Aorta (tissue), 5 donors: ENCODE measurements around the gene SNX13. TPM values are rescaled to one million over a fixed set of nuclear protein-coding genes. Genes with fewer than 3 reads are reported as not detected.
"Not testable (repeated sequence)": the region's sequence is repeated elsewhere in the genome, so short reads cannot be mapped to it uniquely, and the experiment has no call there.

Source experiments
- ATAC-seq: fragments of 200-7000 bp; cut with Tn5 transposase; one replicate; pipeline ENCODE4 v1.9.1; 2022; ENCODE audit warnings: moderate library complexity; ENCODE audit not compliant: low FRiP score
- DNase-seq, 2 donors: peaks; one replicate each; pipeline ENCODE4 v3.0.0-alpha.2; 2020
- H3K27ac ChIP-seq, 2 donors: one replicate each; pipeline ENCODE4 v1.5.1; 2013; ENCODE audit warnings: low read length in 2 of 2, mild to moderate bottlenecking in 2 of 2, moderate library complexity in 2 of 2, control low read depth in 1 of 2, inconsistent platforms in 1 of 2, low read depth in 1 of 2
- H3K27me3 ChIP-seq, 2 donors: one replicate each; pipeline ENCODE4 v1.6.1; 2013; ENCODE audit warnings: control low read depth in 1 of 2, low read length in 1 of 2, mild to moderate bottlenecking in 1 of 2, moderate library complexity in 1 of 2; ENCODE audit not compliant: insufficient read depth in 2 of 2, control insufficient read depth in 1 of 2
- H3K36me3 ChIP-seq, 2 donors: one replicate each; pipeline ENCODE4 v1.6.1; 2013; ENCODE audit warnings: control low read depth in 1 of 2, low read length in 1 of 2, mild to moderate bottlenecking in 1 of 2; ENCODE audit not compliant: insufficient read depth in 2 of 2, control insufficient read depth in 1 of 2
- H3K4me1 ChIP-seq, 2 donors: one replicate each; pipeline ENCODE4 v1.6.1; 2013; ENCODE audit warnings: low read length in 2 of 2, control low read depth in 1 of 2, mild to moderate bottlenecking in 1 of 2, moderate library complexity in 1 of 2; ENCODE audit not compliant: insufficient read depth in 2 of 2, control insufficient read depth in 1 of 2
- H3K4me3 ChIP-seq, 2 donors: one replicate each; pipeline ENCODE4 v1.5.1; 2013; ENCODE audit warnings: low read length in 2 of 2, control low read depth in 1 of 2, mild to moderate bottlenecking in 1 of 2
- H3K9me3 ChIP-seq: one replicate; pipeline ENCODE4 v1.6.1; 2013; ENCODE audit warnings: mild to moderate bottlenecking, low read length; ENCODE audit not compliant: control insufficient read depth
- WGBS, 2 donors: extraction: QIAGEN DNeasy Blood & Tissue Kit; methylation state at CpG; one replicate each; pipeline ENCODE4 v1.1.7; 2013; 5-methylcytosine and 5-hydroxymethylcytosine counted together
- intact Hi-C, 2 donors: fragments of 100-400 bp; cut with DNase I; formaldehyde crosslinking; loops; one replicate each; pipeline versions ENCODE4 v1.14.2 to v1.15.0; 2022
- polyA plus RNA-seq, 2 donors: library from polyadenylated mRNA; stranded (reverse); fragments of 200-250 nt; gene quantifications; one replicate each; pipeline ENCODE4 v1.2.3, GENCODE V29; 2013
- total RNA-seq, 2 donors: library from RNA; stranded (reverse); fragmentation: NEBNext Ultra II Directional; extraction: Animal tissue kit (Norgen Biotek cat#: 25700); gene quantifications; one replicate each; pipeline ENCODE4 v1.2.1, GENCODE V29; 2021
- donor health status: healthy with polysubstance abuse.
- donor health status: Bipolar disorder and iron deficiency.
- donor health status: DM: no; HTN: no; CAD: no.
- donor health status: DM: no; HTN: no; CAD: no.
- donor health status: DM: yes; HTN: yes; CAD: no.

Gene SNX13
- total and polyA plus RNA-seq, 4 donors = 9.4 to 52.0 (median 27.6) TPM

DNA sequence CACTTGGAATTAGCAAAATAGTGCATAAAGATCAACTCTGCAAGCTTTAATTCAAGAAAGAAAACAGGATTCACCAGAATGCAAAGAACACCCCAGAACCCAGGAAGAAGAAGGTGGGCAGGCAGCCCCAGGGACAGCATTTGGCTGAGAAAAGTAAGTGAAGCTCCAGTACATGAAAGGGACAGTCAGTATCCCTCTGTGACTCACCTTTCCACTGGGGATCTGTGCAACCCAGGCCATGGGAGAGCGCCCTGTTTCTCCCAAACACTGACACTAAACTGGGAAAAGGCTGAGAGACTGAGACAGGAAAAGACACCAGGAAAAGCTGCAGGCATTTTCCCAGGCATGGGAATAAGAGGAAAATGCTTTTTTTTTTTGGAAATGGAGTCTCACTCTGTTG lies 28.2 kb downstream of the SNX13 start:
- no peak overlapping the region for H3K4me3 ChIP-seq
- DNase-seq = no peak
- no peak for ATAC-seq
- H3K27ac ChIP-seq = no peak overlapping the region
- no peaks in the 10 kb centered on the region for H3K27me3 ChIP-seq
- H3K4me1 ChIP-seq = no peaks in the 10 kb centered on the region
- H3K36me3 ChIP-seq = no peaks in the 10 kb centered on the region
- intact Hi-C loops = no loop called here
- 59 to 95% methylated on average over 1 of the region's 1 CpG for WGBS, 2 donors
- no peaks in the 10 kb centered on the region for H3K9me3 ChIP-seq

DNA sequence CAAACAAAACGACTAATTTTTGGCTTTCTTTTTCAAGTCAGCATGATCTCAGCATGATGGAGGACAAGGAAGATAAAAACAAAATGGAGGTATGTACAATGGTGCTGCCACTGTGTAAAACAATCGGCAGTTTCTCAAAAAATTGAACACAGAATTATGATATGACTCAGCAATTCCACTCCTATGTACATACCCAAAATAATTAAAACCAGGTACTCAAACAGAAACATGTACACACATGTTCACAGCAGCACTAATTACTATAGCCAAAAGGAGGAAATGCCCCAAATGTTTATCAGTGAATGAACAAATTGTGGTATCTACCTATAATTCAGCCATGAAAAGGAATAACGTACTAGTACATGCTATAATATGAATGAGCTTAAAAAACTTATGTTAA lies 29.9 kb downstream of the SNX13 start:
- Histone ChIP-seq H3K4me3 (no peak overlapping the region), H3K9me3 (no peaks in the 10 kb centered on the region), H3K27me3 (no peaks in the 10 kb centered on the region), H3K36me3 (no peaks in the 10 kb centered on the region), H3K27ac (no peak overlapping the region), H3K4me1 (no peaks in the 10 kb centered on the region)
- ATAC-seq (no peak), DNase-seq (no peak)
- 97 to 98% methylated on average over 3 of the region's 3 CpGs for WGBS, 2 donors
- intact Hi-C loops = no loop called here

DNA sequence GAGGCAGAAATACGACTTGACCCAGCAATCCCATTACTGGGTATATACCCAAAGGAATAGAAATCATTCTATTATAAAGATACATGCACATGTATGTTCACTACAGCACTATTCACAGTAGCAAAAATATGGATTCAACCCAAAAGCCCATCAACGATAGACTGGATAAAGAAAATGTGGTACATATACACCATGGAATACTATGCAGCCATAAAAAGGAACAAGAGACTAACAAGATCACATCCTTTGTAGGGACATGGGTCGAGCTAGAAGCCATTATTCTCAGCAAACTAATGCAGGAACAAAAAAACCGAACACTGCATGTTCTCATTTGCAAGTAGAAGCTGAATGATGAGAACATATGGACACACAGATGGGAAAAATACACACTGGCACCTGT lies 31.0 kb downstream of the SNX13 start:
- H3K9me3 ChIP-seq, H3K27me3 ChIP-seq, H3K4me1 ChIP-seq, ATAC-seq, H3K4me3 ChIP-seq, H3K27ac ChIP-seq, intact Hi-C loops, H3K36me3 ChIP-seq, DNase-seq: not testable (repeated sequence)
- 96 to 97% methylated on average over 4 of the region's 4 CpGs for WGBS, 2 donors

DNA sequence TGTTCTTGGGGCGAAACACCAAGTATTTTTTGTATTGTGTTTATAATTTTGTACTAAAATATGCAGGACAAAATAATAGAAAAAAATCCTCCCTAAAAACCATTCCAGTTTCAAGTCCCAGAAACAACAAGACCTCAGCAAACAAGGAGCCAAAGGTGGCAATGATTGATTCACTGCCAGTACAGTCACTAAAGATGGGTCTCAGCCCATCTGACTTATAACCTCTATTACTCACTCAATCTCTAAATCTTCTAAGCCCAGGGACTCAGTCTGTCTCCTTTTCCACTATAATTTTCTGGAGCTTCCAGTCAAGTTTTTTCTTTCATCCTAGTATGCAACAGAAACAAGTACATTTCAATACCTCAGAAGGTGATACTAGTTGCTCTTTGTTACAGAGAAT lies 33.3 kb downstream of the SNX13 start:
- peaks cover 0 to 7% of the 10 kb centered on the region in 2 donors for H3K4me1 ChIP-seq
- no peak overlapping the region for H3K4me3 ChIP-seq
- DNase-seq (no peak), ATAC-seq (no peak)
- no peaks in the 10 kb centered on the region for H3K9me3 ChIP-seq
- no peaks in the 10 kb centered on the region for H3K36me3 ChIP-seq
- WGBS, 2 donors = 94 to 99% methylated on average over 1 of the region's 1 CpG
- no peak overlapping the region for H3K27ac ChIP-seq
- intact Hi-C loops = no loop called here
- H3K27me3 ChIP-seq = no peaks in the 10 kb centered on the region

DNA sequence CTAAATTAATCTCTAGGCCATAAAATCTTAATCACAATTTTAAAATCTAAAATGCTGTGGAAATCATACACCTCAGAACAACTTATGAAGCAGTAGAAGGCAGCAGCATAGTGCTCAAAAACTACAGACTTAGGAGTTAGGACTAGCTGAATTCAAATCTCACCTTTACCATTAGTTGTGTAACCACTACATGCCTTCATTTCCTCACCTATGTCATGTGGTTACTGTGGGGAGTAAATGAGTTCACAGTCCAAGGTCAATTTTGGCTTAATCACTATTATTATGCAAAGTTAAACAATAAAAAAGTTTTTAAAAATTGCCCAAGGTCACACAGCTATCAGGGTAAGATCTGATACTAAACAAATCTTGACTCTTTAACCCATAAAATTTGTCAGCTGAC lies 37.0 kb downstream of the SNX13 start:
- no peak for DNase-seq
- H3K27me3 ChIP-seq = no peaks in the 10 kb centered on the region
- peaks cover 0 to 7% of the 10 kb centered on the region in 2 donors for H3K4me1 ChIP-seq
- ATAC-seq = no peak
- no peak overlapping the region for H3K4me3 ChIP-seq
- H3K27ac ChIP-seq = no peak overlapping the region
- no peaks in the 10 kb centered on the region for H3K36me3 ChIP-seq
- intact Hi-C loops = no loop called here
- H3K9me3 ChIP-seq = no peaks in the 10 kb centered on the region

DNA sequence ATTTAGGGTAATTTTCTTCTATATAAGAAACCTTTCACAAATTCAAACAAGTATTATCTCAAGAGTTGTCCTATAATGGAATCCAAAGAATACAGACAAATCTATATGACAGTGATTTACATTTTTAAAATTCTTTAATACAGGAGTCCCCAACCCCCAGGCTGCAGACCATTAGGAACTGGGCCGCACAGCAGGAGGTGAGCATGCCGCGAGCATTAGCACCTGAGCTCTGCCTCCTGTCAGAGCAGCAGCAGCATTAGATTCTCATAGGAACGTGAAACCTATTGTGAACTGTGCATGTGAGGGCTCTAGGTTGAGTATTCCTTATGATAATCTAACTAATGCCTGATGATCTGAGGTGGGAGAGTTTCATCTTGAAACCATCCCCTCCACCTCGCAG lies 37.7 kb downstream of the SNX13 start:
- ATAC-seq = no peak
- DNase-seq = no peak
- intact Hi-C loops = no loop called here
- Histone ChIP-seq H3K27ac (no peak overlapping the region), H3K9me3 (no peaks in the 10 kb centered on the region), H3K4me3 (no peak overlapping the region), H3K27me3 (no peaks in the 10 kb centered on the region), H3K36me3 (no peaks in the 10 kb centered on the region), H3K4me1 (peaks cover 0 to 7% of the 10 kb centered on the region in 2 donors)
- WGBS, 2 donors = 84 to 88% methylated on average over 5 of the region's 5 CpGs

DNA sequence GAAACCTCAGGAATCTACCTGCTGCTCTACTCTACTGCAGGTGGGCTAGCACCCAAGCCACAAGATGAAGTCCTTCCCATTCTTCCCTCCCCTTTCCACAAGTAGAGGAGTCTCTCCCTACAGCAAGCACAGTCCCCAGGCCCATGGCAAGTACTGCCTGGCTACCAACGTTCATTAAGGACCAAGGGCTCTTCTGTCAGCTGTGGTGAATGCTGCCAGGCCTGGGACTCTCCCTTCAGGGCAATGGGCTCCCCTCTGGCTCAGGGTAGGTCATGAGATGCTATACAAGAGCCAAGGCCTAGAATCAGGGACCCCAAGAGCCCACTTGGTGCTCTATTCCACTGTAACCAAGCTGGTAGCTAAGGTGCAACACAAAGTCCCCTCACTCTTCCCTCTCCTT lies 39.8 kb downstream of the SNX13 start:
- 87 to 88% methylated on average over 1 of the region's 1 CpG for WGBS, 2 donors
- Histone ChIP-seq H3K27ac (no peak overlapping the region), H3K27me3 (no peaks in the 10 kb centered on the region), H3K9me3 (no peaks in the 10 kb centered on the region), H3K4me3 (no peak overlapping the region), H3K4me1 (peaks cover 0 to 7% of the 10 kb centered on the region in 2 donors), H3K36me3 (no peaks in the 10 kb centered on the region)
- no peak for ATAC-seq
- intact Hi-C loops = no loop called here
- no peak for DNase-seq

DNA sequence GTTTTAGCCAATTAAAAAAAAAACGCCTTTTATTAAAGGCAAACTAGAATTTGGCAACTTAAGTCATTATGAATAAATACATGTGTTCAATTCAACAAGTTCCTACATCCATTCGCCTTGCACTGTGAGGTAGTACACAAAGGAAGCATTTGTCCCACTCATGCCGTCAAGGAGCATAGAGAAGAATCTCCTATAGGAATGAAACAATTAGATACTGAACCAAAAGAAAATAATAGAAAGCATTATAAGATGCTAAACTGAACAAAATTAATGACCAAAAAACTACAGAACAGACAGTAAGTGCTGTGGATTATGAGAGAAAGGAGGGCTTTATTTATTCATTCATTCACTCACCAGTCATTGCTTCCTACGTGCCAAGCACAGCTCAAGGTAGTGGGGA lies 42.2 kb downstream of the SNX13 start:
- H3K27ac ChIP-seq = no peak overlapping the region
- 96 to 97% methylated on average over 4 of the region's 4 CpGs for WGBS, 2 donors

DNA sequence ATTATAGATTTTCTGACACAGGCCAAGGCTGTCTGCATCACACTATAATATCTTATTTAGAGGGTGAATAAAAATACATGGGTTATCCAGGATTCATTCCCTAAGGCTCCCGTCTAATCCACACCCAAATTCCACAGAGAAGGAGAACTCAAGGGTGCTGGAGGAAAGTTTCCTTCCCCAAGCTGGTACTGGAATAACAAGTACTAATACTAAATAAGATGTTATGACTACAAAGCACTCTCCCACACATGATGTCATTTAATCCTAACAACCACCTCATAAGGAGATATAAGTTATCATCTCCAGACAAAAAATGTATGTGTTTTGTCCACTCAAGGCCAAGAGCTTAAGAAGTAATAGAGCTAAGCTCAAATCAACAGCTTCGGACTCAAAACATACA lies 53.0 kb downstream of the SNX13 start:
- WGBS, 2 donors = 92 to 99% methylated on average over 2 of the region's 2 CpGs
- no peak overlapping the region for H3K4me3 ChIP-seq
- no peaks in the 10 kb centered on the region for H3K9me3 ChIP-seq
- DNase-seq (no peak), ATAC-seq (no peak)
- H3K36me3 ChIP-seq = no peaks in the 10 kb centered on the region
- no peaks in the 10 kb centered on the region for H3K4me1 ChIP-seq
- no peaks in the 10 kb centered on the region for H3K27me3 ChIP-seq
- no peak overlapping the region for H3K27ac ChIP-seq
- intact Hi-C loops = no loop called here

More for the DNA sequence above, 42.2 kb downstream of the SNX13 start:
- Histone ChIP-seq H3K9me3 (no peaks in the 10 kb centered on the region), H3K27me3 (no peaks in the 10 kb centered on the region), H3K4me1 (no peaks in the 10 kb centered on the region), H3K36me3 (no peaks in the 10 kb centered on the region), H3K4me3 (no peak overlapping the region)
- DNase-seq (no peak), ATAC-seq (no peak)
- intact Hi-C loops = no loop called here
